NT2/D1 (cell line): ENCODE results near the gene PDGFD.

Source experiments
- DNase-seq: peaks from one replicate; pipeline ENCODE4 v3.0.0-alpha.2; 2011; ENCODE audit warnings: low read depth, low spot score
- H3K27me3 ChIP-seq: 2 replicates; pipeline ENCODE4 v1.6.0; 2011; ENCODE audit warnings: mild to moderate bottlenecking; ENCODE audit not compliant: insufficient read length, insufficient read depth
- H3K36me3 ChIP-seq: 2 replicates; pipeline ENCODE4 v1.6.1; 2011; ENCODE audit warnings: mild to moderate bottlenecking, low read length, mixed read lengths; ENCODE audit not compliant: insufficient read depth, insufficient read length
- H3K4me1 ChIP-seq: 2 replicates; pipeline ENCODE4 v1.5.1; 2011; ENCODE audit not compliant: insufficient read depth, insufficient read length
- H3K4me3 ChIP-seq: 2 replicates; pipeline ENCODE4 v1.5.1; 2011; ENCODE audit warnings: low read depth; ENCODE audit not compliant: insufficient read length
- H3K9ac ChIP-seq: 2 replicates; pipeline ENCODE4 v1.6.0; 2011; ENCODE audit warnings: low read depth; ENCODE audit not compliant: insufficient read length
- H3K9me3 ChIP-seq: 2 replicates; pipeline ENCODE4 v1.5.1; 2011; ENCODE audit warnings: mild to moderate bottlenecking, low read length; ENCODE audit not compliant: insufficient read depth
- SUZ12 ChIP-seq: IDR thresholded peaks from 2 replicates; pipeline ENCODE4 v1.6.1; 2011; ENCODE audit not compliant: insufficient read length, insufficient read depth; ENCODE audit errors: extremely low read depth
- YY1 ChIP-seq: IDR thresholded peaks from 2 replicates; pipeline ENCODE4 v1.6.1; 2011; ENCODE audit not compliant: insufficient read length, insufficient read depth
- ZNF274 ChIP-seq: IDR thresholded peaks from 2 replicates; pipeline ENCODE4 v1.6.1; 2011; ENCODE audit warnings: mild to moderate bottlenecking, low read depth, low read length

Gene PDGFD

GRCh38 chr11:103936059-103936458 lies 227.9 kb downstream of the PDGFD start:
- Histone ChIP-seq H3K27me3 (no peaks in the 10 kb centered on the region), H3K9ac (no peak overlapping the region), H3K4me3 (no peak overlapping the region), H3K4me1 (no peaks in the 10 kb centered on the region), H3K9me3 (no peaks in the 10 kb centered on the region), H3K36me3 (no peaks in the 10 kb centered on the region)
- no peak for DNase-seq
- TF ChIP-seq YY1 (no peak), SUZ12 (no peak), ZNF274 (no peak)

- Histone ChIP-seq H3K9me3 (no peaks in the 10 kb centered on the region), H3K9ac (no peak overlapping the region), H3K4me1 (no peaks in the 10 kb centered on the region), H3K4me3 (no peak overlapping the region), H3K36me3 (no peaks in the 10 kb centered on the region), H3K27me3 (no peaks in the 10 kb centered on the region)
- DNase-seq, result no peak
- TF ChIP-seq SUZ12 (no peak), YY1 (no peak)
Observed at GRCh38 chr11:103935219-103935618, 228.7 kb downstream of the PDGFD start.

GRCh38 chr11:103929170-103929903 lies 234.6 kb downstream of the PDGFD start:
- no peak overlapping the region for H3K9ac ChIP-seq

GRCh38 chr11:103928802-103929161 lies 235.2 kb downstream of the PDGFD start:
- no peak for DNase-seq
- H3K9me3 ChIP-seq, result no peaks in the 10 kb centered on the region
- H3K4me3 ChIP-seq, result no peak overlapping the region
- H3K9ac ChIP-seq, result no peak overlapping the region
- no peaks in the 10 kb centered on the region for H3K36me3 ChIP-seq
- TF ChIP-seq YY1 (no peak), ZNF274 (no peak), SUZ12 (no peak)
- no peaks in the 10 kb centered on the region for H3K4me1 ChIP-seq
- no peaks in the 10 kb centered on the region for H3K27me3 ChIP-seq

More at GRCh38 chr11:103929170-103929903, 234.6 kb downstream of the PDGFD start:
- no peaks in the 10 kb centered on the region for H3K27me3 ChIP-seq
- H3K4me1 ChIP-seq, result no peaks in the 10 kb centered on the region
- H3K4me3 ChIP-seq, result no peak overlapping the region
- H3K9me3 ChIP-seq, result no peaks in the 10 kb centered on the region
- H3K36me3 ChIP-seq, result no peaks in the 10 kb centered on the region
- TF ChIP-seq ZNF274 (no peak), YY1 (no peak), SUZ12 (no peak)
- no peak for DNase-seq

- Histone ChIP-seq H3K27me3 (no peaks in the 10 kb centered on the region), H3K36me3 (no peaks in the 10 kb centered on the region), H3K4me3 (no peak overlapping the region), H3K9me3 (no peaks in the 10 kb centered on the region), H3K4me1 (no peaks in the 10 kb centered on the region), H3K9ac (no peak overlapping the region)
- TF ChIP-seq ZNF274, result no peak
- TF ChIP-seq YY1, result no peak
- TF ChIP-seq SUZ12, result no peak
- DNase-seq, result no peak
Observed at GRCh38 chr11:103928040-103928801, 235.7 kb downstream of the PDGFD start.

- Histone ChIP-seq H3K9ac (no peak overlapping the region), H3K36me3 (no peaks in the 10 kb centered on the region), H3K9me3 (no peaks in the 10 kb centered on the region), H3K4me3 (no peak overlapping the region), H3K4me1 (no peaks in the 10 kb centered on the region), H3K27me3 (no peaks in the 10 kb centered on the region)
- no peak for DNase-seq
- TF ChIP-seq ZNF274, result no peak
Observed at GRCh38 chr11:103927535-103927934, 236.4 kb downstream of the PDGFD start.

- Histone ChIP-seq H3K9me3 (no peaks in the 10 kb centered on the region), H3K4me1 (no peaks in the 10 kb centered on the region), H3K9ac (no peak overlapping the region), H3K36me3 (no peaks in the 10 kb centered on the region), H3K27me3 (no peaks in the 10 kb centered on the region), H3K4me3 (no peak overlapping the region)
- TF ChIP-seq YY1 (no peak), ZNF274 (no peak), SUZ12 (no peak)
- DNase-seq, result no peak
Observed at GRCh38 chr11:103926990-103927389, 237.0 kb downstream of the PDGFD start.
